AG08396 (cell line): ENCODE results near the gene SHC4.
"Not testable (repeated sequence)": the region's sequence is repeated elsewhere in the genome, so short reads cannot be mapped to it uniquely, and the experiment has no call there.

Source experiments
- DNase-seq: peaks from one replicate; pipeline ENCODE4 v3.0.0; 2012; ENCODE audit warnings: low spot score, mixed read lengths

Gene SHC4

GRCh38 chr15:48963524-48964113 is at the start of gene SHC4:
Gene SHC4 (minus strand): TSS chr15:48963919. CDS start chr15:48963015, 904 bp downstream.
- DNase-seq = peak; percentile 84

DNA sequence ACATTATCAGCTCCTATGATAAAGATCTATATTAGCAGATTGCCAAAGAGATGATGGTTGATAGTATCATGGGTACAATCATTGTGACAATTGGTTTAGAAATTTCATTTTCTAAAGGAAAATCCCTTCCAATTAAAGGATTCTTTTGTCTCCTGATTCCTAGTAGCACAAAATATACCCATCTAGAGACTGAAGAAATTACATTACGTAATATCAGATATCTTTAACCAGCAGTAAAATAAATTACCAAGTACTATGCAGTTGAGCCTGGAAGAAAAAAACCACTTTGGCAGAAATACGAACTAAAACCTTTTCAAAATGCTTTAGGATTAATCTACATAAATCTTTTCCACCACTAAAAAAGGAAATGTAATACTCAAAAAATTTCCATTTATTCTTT is 35.6 kb upstream of the SHC4 start:
- no peak for DNase-seq

DNA sequence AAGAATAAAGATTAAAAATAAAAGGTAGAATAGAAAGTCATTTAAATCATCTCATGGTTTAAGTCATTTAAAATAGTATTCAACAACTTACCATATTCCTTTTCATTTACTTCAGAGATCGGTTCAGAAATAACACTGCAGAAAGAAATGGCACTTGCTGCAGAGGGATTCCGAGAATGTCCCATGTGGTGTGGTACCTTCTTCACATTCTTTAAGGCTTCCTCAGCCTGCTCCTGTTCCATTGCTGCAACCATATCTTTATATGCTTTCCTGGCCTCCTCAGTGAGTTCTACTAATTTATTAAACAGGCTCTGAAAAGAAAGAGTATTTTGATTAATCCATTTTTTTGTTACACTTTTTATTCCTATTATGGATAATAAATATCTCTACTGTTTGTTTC is 32.6 kb upstream of the SHC4 start:
- no peak for DNase-seq

DNA sequence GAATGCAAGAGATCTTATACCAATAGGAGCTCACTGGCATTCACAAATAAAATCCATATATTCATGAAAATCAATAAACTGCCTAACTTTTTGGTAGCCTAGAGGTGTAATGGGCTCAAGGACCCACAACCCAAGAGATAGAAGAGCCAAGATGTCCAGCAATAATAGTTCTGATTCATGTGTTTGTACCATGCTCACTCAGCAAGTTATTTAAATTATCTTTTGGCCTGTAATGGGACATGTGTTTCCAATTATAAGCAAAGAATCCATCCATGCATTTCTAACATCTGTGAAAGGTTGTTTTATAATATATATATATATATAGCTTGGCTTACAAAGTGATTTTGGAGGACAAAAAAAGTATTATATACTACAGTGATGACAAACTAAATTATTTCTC is 29.7 kb upstream of the SHC4 start:
- DNase-seq = no peak

DNA sequence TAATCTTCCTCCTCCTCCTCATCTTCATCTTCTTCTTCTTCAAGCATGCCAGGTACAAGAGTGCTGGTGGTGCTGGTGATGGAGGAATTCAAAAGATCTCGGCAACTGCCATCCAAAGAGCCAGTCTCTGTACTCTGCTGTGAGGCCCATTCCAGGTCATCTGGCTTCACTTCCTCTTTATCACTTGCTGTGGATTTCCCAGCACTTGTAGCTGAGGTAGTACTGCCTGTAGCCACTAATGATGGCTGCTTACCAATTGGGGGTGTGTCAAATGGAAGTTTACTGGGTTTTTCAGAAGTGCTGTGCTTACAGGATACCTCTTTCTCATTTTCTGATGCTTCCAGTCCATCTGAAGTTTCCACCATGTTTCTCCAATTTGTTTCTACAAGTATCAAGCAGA is 28.8 kb upstream of the SHC4 start:
- no peak for DNase-seq

DNA sequence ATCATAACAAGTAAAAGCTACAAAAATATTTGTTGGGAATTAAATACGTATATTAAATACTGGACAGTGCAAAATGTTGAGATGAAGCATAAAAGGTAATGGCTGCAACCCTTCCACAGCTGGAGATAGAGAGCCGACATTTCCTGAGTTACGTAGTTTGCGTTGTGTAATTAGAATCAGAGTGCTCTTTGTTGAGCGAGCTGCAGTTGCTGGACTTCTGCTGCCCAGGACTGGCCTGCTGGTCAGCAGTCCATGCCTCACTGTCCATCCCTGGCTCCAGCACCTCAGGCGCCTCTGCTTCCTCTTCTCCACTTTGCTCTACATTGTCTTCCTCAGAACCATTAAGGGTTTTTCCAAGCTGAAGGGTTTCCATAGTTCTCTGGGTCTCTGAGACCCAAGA is 28.4 kb upstream of the SHC4 start:
- DNase-seq = no peak

DNA sequence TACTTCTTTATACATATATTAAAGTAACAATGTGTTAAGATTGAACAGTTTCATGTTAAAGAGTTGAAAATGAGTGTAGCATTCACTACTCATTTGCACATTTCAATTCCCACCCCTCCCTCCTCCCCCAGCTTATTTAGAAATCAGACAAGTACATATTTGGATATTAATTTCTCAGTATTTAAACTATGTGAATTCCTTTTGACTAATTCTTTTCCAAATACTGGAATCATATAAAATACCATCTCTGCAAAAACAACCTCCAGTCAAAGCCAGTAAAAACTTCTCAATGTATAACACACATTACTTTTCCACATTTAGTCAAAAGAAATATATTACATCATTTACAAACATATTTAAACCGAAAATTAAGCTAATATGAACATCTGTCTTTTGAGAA is 25.5 kb upstream of the SHC4 start:
- no peak for DNase-seq

DNA sequence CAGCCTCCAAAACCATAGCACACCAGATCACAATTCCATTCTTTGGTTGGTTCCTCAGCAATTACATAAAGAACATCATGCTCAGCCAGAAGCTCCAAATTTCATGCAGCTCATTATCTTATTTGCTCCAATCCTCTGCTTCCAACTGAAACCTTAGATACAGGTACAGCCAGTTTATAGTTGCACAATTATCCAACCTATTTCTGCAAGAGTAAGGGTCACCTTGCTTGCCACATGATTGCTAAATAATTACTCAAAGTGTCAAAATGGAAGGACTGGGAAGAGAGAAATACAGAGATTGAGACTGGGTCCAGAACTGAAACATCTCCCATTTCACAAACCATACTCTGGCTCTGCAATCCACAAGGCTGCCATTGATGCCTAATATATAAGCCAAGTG is 23.4 kb upstream of the SHC4 start:
- no peak for DNase-seq

GRCh38 chr15:48986240-48986639 is 22.5 kb upstream of the SHC4 start:
- no peak for DNase-seq

GRCh38 chr15:48985516-48985915 is 21.8 kb upstream of the SHC4 start:
- no peak for DNase-seq

GRCh38 chr15:48984811-48985352 is 21.2 kb upstream of the SHC4 start:
- DNase-seq = peak; percentile 44

DNA sequence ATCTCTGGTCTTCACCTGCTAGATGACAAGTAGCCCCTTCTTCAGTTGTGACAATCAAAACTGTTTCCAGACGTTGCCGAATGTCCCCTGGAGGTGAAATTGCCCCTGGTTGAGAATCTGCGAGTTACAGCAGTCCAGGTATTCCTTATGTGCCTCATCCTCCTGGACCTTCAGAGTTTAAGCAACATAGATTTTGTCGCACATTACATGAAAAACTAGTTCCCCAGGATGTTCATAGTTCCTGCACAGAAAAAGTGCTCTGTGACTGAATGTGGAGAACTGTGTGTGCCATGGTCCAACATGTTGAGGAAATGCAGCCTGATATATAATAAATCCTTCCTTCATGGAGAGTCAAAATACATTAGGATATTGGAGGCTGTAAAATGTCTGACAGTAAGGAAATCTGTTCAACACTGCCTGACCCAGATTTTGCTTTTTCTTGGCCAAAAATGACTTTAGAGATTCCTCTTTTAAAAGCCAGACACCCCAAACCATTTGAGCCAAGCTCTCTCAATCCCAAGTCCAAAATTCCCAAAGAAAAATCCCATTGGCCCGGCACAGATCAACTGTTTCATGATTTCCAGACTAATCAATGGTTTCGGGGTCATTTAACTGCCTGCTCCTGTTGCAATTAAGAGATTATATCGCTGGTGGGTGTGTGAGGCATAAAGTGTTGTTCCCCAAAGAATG is 20.4 kb upstream of the SHC4 start:
- no peak for DNase-seq

DNA sequence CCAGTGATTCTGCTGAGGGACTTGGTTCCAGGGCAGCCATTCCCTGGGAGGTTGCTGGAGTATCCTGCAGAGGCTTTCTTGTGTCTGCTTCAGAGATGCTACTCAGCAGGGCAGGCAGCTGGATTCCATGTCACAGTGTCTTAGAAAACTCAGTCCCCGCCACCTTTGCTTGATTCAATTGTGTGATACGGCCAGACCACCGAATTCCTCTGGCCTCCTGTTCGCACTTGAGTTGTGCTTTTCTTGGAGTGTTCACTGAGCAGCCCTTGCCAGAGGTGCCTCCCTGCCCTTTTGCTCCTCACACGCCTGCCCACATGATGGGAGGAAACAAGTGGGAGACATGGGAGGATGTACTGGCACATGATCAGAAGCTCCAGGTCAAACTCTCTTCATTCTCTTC is 19.6 kb upstream of the SHC4 start:
- no peak for DNase-seq

DNA sequence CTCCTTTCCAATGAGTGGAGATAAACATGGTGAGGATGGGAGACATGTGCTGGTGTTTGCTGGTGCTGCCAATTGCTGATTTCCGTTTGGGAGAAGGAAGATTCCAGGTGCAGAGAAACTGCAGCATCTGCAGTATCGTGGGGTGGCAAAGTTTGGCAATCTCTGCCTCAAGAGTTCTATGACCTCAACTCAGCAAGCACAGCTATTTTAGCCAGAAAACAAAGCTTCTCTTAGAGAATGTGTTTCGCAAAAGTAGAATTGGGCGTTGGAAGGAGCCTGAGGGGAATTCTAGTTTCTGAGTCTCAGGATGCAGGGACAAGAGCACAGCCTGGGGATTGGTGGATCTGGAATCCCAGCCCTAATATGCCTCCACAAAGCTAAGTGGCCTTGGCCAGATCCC is 18.2 kb upstream of the SHC4 start:
- DNase-seq = no peak

DNA sequence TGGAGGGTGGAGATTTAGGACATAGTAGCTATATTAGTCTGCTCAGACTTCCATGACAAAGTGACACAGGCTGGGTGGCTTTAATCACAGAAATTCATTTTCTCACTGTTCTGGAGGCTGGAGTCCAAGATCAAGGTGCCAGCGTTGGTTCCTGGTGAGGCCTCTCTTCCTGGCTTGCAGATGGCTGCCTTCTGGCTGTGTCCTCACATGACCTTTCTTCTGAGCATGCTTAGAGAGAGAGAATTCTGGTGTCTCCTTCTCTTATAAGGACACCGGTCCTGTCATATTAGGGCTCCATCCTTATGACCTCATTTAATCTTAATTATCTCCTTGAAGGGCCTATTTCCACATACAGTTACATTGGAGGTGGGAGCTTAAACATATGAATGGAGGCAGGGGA is 14.9 kb upstream of the SHC4 start:
- DNase-seq = no peak

- no peak for DNase-seq
Observed at GRCh38 chr15:48976444-48977088, 12.8 kb upstream of the SHC4 start.

GRCh38 chr15:48975472-48976419 is 12.0 kb upstream of the SHC4 start:
- DNase-seq = peak; percentile 88

GRCh38 chr15:48974882-48975281 is 11.2 kb upstream of the SHC4 start:
- no peak for DNase-seq

DNA sequence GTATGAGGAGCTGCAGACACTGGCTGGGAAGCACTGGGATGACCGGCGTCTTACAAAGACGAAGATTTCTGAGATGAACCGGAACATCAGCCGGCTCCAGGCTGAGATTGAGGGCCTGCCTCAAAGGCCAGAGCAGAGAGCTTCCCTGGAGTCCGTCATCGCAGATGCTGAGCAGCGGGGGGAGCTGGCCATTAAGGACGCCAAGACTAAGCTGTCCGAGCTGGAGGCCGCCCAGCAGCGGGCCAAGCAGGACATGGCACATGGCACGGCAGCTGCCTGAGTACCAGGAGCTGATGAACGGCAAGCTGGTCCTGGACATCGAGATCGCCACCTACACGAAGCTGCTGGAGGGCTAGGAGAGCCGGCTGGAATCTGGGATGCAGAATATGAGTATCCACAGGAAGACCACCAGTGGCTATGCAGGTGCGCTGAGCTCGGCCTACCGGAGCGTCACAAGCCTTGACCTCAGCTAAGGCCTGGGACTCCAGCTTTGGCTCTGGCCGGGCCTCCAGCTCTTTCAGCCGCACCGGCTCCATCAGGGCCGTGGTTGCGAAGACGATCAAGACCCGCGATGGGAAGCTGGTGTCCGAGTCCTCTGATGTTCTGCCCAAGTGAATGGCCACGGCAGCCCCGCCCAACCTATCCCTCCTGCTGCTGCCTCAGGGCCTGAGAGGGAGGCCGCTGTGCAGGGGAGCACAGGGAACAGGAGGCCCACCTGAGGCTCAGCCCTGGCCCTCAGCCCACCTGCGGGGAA is 9.2 kb upstream of the SHC4 start:
- no peak for DNase-seq

GRCh38 chr15:48970926-48971325 is 7.2 kb upstream of the SHC4 start:
- DNase-seq = not testable (repeated sequence)

GRCh38 chr15:48968066-48968465 is 4.3 kb upstream of the SHC4 start:
- DNase-seq = no peak
